NCI-H345 treated with DMSO at 0.1 percent for 48 hours (cell line): ENCODE results near the gene AMN1.
"Not testable (repeated sequence)": the region's sequence is repeated elsewhere in the genome, so short reads cannot be mapped to it uniquely, and the experiment has no call there.

Experiments
- DNase-seq: peaks from one replicate; lab custom pipeline; 2025; ENCODE audit not compliant: unreplicated experiment; lab: John Stamatoyannopoulos, UW

The AMN1 gene

GRCh38 chr12:31733549-31734432 is 5.0 kb upstream of the AMN1 start:
- DNase-seq, result not testable (repeated sequence)

DNA sequence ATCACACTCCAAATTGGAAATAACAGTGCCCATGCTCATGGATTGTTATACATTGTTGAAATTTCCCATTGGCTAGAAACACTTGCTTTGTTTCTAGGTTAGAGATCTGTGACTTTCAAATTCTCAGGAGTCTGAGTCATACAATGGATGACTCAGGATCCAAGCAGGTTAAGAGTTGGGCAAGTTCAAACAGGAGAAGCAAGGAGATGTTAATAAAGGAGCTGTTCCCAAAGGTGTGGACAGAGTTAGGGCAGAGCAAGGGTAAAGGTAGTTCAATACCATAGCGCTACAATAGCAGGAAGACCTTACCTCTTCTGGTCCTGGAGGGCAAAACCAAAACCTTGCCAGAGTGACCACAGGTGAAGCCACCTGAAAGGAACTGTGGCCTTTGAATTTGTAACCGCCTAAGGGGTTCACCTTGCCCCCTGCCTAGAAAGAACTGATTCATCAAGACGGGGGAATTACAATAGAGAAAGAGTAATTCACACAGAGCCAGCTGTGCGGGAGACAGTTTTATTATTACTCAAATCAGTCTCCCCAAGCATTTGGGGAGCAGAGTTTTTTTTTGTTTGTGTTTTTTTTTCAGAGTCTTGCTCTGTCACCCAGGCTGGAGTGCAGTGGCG is 4.2 kb upstream of the AMN1 start:
- no peak for DNase-seq

DNA sequence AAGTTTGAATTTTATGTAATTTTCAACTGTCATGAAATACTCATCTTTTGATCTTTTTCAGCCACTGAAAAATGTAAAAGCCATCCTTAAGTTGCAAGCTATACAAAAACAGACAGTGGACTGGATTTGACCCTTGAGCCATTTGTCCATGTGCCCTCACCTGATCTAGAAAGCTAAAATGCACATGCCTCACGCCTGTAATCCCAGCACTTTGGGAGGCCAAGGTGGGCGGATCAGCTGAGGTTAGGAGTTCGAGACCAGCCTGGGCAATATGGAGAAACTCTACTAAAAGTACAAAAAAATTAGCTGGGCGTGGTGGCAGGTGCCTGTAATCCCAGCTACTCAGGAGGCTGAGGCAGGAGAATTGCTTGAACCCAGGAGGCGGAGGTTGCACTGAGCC is 2.4 kb upstream of the AMN1 start:
- not testable (repeated sequence) for DNase-seq

DNA sequence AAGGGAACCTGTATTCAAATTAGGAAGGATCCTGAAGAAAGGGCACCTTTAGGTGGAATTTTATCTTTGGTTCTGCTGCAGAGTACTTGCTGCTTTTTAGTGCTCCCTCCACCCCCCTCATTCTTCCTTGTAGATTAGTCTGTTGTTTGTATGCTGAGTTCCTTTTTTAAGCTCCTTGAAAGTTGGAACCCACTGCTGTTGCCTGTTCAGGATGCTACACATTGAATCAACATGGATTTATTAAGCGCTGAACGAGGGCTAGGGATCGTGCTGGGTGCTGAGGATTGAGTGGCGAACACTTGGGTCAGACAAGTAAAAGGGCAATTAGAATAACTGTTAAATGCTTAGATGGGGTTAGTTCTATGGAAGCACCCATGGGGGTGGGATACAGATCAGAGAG is 884 bp upstream of the AMN1 start:
- no peak for DNase-seq

DNA sequence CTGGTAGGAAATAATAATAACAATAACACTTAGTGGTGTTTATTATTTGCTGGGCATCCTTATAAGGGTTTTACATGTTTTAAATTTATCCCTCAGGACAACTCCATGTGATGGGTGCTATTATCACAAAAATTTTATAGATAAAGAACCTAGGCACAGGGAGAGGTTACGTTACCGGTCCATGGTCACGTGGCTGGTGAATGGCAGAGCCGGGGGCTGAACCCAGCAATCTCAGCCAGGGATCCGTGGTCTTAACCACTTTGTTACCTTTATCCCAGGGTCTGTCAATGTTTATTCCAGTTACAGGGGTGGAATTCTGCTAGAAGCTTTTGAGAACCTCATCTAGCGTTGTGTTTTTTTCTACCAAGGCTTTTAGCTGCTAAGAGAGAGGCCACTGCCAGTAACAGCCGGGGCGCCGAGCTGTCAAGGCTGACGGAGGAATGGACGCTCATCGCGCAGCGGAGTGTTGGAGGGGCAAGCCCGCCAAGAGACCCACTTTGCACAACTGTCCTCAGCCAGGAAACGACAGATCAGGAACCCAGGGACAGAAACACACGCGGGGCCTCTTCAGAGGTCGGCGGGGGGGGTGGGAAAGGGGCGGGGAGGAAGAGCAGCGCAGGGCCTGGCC is 418 bp downstream of the AMN1 start:
- peak; percentile 48 for DNase-seq

- no peak for DNase-seq
Observed at GRCh38 chr12:31727192-31727591, 1.6 kb downstream of the AMN1 start.

GRCh38 chr12:31726575-31726974 is 2.2 kb downstream of the AMN1 start:
- no peak for DNase-seq

DNA sequence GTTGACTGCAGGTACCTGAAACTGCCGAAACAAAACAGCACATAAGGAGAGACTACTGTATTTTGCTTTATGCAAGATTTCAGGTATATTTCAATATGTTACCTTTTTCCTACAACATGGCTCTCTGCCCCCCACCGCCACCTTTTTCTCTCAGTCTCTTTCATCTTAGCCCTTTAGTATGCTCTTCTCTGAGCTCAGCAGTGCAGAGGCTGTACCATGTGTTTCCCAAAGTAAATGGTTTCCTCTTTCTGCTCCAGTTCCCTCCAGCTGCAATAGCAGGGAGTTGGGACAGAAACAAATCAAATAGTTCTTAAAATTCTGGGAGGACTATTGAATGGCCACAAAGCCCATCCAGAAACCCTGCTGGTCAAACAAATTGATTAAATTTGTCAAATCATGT is 4.3 kb downstream of the AMN1 start:
- no peak for DNase-seq

DNA sequence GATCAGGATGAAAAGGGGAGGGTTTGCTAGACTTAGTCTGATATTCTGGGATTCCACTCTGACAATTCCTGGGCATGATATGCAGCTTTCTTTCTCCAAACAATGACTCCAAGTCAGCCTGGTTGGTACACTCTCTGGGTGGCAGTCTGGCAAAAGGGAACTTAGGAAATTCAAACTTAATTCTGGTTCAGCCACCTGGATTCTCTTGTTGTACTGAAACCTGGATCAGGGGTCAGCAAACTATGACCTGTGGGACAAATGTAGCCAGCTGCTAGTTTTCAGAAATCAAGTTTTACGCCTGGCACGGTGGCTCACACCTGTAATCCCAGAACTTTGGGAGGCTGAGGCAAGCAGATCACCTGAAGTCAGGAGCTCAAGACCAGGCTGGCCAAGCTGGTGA is 6.2 kb downstream of the AMN1 start:
- no peak for DNase-seq

DNA sequence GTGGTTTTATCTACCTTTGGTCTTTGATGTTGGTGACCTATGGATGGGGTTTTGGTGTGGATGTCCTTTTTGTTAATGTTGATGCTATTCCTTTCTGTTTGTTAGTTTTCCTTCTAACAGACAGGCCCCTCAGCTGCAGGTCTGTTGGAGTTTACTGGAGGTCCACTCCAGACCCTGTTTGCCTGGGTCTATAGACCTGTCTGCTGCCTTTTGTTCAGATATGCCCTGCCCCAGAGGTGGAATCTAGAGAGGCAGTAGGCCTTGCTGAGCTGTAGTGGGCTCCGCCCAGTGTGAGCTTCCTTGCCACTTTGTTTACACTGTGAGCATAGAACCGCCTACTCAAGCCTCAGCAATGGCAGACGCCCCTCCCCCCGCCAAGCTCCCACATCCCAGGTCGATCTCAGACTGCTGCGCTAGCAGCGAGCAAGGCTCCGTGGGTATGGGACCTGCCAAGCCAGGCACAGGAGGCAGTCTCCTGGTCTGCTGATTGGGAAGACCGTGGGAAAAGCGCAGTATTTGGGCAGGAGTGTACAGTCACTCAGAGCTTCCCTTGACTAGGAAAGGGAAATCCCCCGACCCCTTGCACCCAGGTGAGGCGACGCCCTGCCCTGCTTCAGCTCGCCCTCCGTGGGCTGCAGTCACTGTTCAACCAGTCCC is 10.2 kb downstream of the AMN1 start:
- DNase-seq, result not testable (repeated sequence)

DNA sequence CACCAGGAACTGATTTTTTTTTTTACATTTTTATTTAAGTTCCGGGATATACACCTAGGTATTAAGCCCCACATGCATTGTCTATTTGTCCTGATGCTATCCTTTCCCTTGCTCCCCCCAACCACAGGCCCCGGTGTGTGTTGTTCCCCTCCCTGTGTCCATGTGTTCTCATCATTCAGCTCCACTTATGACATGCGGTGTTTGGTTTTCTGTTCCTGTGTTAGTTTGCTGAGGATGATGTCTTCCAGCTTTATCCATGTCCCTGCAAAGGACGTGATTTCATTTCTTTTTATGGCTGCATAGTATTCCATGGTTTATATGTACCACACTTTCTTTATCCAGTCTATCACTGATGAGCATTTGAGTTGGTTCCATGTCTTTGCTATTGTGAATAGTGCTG is 11.8 kb downstream of the AMN1 start:
- DNase-seq, result not testable (repeated sequence)

DNA sequence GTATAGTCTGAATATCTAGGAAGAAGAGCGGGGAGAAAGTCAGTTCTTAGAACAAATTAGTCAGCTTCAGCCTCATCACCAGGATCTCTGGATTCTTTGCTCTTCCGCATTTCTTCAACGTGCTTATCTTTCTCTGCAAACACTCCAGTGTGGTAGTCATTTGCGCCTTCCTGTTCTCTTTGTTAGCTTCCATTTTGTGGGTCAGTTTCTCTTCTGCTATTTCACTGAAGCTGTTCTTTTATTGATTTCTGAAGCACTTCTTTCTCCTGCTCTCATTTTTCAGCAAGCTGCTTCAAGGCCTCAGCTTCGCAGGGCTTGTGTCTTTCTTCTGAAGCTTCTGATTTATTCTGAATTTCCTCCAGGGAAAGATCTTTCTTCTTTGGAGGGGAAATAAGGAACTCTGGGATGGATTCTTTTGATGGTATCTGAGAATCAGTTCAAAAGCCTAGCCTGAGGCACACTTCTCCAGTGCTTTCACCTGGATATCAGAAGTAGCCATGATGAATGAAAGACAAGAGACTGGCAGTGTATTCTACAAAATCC is 13.5 kb downstream of the AMN1 start:
- no peak for DNase-seq

DNA sequence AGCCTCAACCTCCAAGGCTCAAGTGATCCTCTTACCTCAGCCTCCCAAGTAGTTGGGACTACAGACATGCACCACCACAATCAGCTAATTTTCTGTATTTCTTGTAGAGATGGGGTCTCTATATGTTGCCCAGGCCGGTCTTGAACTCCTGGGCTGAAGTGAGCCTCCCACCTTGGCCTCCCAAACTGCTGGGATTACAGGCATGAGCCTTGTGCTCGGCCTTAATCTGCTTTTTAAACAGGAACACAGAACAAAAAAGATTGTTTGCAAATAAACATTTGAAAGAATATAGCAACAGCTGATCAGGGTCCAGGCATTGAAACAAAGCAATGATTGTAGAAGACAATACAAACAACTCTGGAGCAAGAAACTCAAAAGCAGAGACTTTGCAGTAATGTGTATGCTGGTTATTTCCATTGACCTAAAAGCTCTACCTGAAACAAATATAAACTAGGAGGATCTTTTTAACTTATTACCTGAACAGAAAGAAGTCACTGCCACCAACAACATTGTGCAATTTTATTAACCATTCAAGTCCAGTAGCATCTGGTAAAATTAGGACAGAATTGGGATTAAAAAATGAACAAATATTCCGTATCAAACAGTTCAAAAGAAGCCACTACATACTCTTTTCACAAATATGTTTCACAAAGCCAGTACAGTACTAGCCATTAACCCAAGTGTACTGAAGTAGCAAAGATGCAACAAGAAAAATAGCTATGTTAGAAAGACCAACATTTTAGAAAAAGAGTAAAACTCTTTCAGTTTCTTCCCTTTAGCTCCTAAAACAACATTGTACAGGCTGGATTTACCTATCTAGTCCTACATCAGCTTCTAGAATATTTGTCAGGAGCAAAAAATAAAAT is 14.2 kb downstream of the AMN1 start:
- DNase-seq, result no peak

GRCh38 chr12:31712877-31713276 is 15.9 kb downstream of the AMN1 start:
- DNase-seq, result no peak

GRCh38 chr12:31710021-31710818 is 18.6 kb downstream of the AMN1 start:
- DNase-seq, result no peak

DNA sequence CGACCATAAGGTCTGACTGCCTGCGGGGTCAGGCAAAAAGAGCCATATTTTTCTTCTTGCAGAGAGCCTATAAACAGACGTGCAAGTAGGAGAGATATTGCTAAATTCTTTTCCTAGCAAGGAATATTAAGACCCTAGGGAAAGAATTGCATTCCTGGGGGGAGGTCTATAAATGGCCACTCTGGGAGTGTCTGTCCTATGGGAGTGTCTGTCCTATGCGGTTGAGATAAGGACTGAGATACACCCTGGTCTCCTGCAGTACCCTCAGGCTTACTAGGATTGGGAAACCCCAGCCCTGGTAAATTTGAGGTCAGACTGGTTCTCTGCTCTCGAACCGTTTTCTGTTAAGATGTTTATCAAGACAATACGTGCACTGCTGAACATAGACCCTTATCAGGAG is 20.7 kb downstream of the AMN1 start:
- not testable (repeated sequence) for DNase-seq

DNA sequence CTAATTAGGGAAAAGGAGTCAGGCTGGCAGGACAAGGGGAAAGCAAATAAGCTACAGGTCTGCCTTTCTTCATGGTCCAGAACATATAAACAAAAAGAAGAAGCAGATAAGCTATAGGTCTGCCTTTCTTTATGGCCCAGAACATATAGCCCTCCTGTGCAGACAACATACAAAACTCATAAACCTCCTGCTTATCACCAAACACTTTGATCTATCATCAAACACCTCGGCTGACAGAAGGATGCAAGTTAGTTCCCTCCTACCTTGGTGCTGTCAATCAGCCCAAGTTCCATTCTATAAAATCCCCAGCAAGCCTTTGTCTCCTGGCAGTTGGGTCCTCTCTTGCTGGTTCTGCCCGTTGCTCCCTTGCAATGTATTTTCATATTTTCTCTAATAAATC is 23.2 kb downstream of the AMN1 start:
- DNase-seq, result no peak

- DNase-seq, result no peak
Observed at GRCh38 chr12:31702047-31702446, 26.8 kb downstream of the AMN1 start.

DNA sequence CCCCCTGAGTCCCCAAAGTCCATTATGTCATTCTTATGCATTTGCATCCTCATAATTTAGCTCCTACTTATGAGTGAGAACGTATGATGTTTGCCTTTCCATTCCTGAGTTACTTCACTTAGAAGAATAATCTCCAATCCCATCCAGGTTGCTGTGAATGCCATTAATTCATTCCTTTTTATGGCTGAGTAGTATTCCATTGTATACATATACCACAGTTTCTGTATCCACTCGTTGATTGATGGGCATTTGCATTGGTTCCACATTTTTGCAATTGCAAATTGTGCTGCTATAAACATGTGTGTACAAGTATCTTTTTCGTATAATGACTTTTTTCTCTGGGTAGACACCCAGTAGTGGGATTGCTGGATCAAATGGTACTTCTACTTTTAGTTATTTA is 38.9 kb downstream of the AMN1 start:
- DNase-seq, result not testable (repeated sequence)
